HG02870 (cell line): ENCODE data around the gene DPP6.
"Not testable (repeated sequence)": the region's sequence is repeated elsewhere in the genome, so short reads cannot be mapped to it uniquely, and the experiment has no call there.

Experiments
- ATAC-seq: cut with Tn5 transposase; IDR thresholded peaks from one replicate; pipeline ENCODE4 v1.9.1; 2021; ENCODE audit warnings: mild to moderate bottlenecking, moderate library complexity; ENCODE audit not compliant: unreplicated experiment

DPP6 gene

GRCh38 chr7:154914308-154914995 lies 862.3 kb downstream of the DPP6 start:
- no peak for ATAC-seq

- no peak for ATAC-seq
Observed at GRCh38 chr7:154914996-154915380, 862.8 kb downstream of the DPP6 start.

GRCh38 chr7:154915600-154915999 lies 863.4 kb downstream of the DPP6 start:
- ATAC-seq = no peak

- no peak for ATAC-seq
Observed at GRCh38 chr7:154916381-154916780, 864.2 kb downstream of the DPP6 start.

GRCh38 chr7:154916856-154917807 lies 864.9 kb downstream of the DPP6 start:
- no peak for ATAC-seq

GRCh38 chr7:154917808-154918160 lies 865.6 kb downstream of the DPP6 start:
- ATAC-seq = no peak

GRCh38 chr7:154918266-154918665 lies 866.1 kb downstream of the DPP6 start:
- ATAC-seq = no peak

GRCh38 chr7:154918741-154919140 lies 866.5 kb downstream of the DPP6 start:
- ATAC-seq = no peak

GRCh38 chr7:154919344-154920225 lies 867.4 kb downstream of the DPP6 start:
- no peak for ATAC-seq

GRCh38 chr7:154922472-154922871 lies 870.3 kb downstream of the DPP6 start:
- not testable (repeated sequence) for ATAC-seq

- ATAC-seq = peak; percentile 41
Observed at GRCh38 chr7:154927624-154928125, 875.5 kb downstream of the DPP6 start.

- ATAC-seq = peak; percentile 78
Observed at GRCh38 chr7:154928136-154929005, 876.2 kb downstream of the DPP6 start.

- no peak for ATAC-seq
Observed at GRCh38 chr7:154929006-154929726, 877.0 kb downstream of the DPP6 start.

- no peak for ATAC-seq
Observed at GRCh38 chr7:154931906-154932305, 879.7 kb downstream of the DPP6 start.

GRCh38 chr7:154934353-154934952 lies 882.3 kb downstream of the DPP6 start:
- ATAC-seq = not testable (repeated sequence)

- no peak for ATAC-seq
Observed at GRCh38 chr7:154937837-154938236, 885.6 kb downstream of the DPP6 start.

- no peak for ATAC-seq
Observed at GRCh38 chr7:154942691-154943090, 890.5 kb downstream of the DPP6 start.
